ENCODE measurements around the gene GFPT1.

- TF ChIP-seq CTCF (optimal IDR thresholded peaks at IDR 0.05 in 1 of 3, IDR thresholded peaks at IDR 0.05 in 1 of 3, conservative IDR thresholded peaks at IDR 0.05 in 1 of 3; ENCODE audit: extremely low read depth in 1 of 3, insufficient read depth in 2 of 3, low read length in 3 of 3) (no peak), EZH2 (IDR thresholded peaks at IDR 0.05; ENCODE audit: low read length) (no peak)
Measured at GRCh38 chr2:69300650-69301049, 86.4 kb downstream of the GFPT1 start.

All from keratinocyte (primary cell).